Tibial nerve (tissue), 4 donors: ENCODE results near the gene TMEM132D.

Source experiments
- CTCF ChIP-seq, 5 experiments: fragments of 200-600 bp in 3 of 5; fragments of 450-650 bp in 2 of 5; sonication (generic) in 3 of 5; IDR thresholded peaks; one replicate each; pipeline ENCODE4 v1.5.1; 2016 to 2019; ENCODE audit warnings: antibody characterized with exemption in 5 of 5, mild to moderate bottlenecking in 3 of 5, moderate library complexity in 2 of 5
- EP300 ChIP-seq, 2 donors: sonication (generic); formaldehyde crosslinking; IDR thresholded peaks; one replicate each; pipeline ENCODE4 v1.6.1; 2017; ENCODE audit warnings: antibody characterized with exemption in 2 of 2, mild to moderate bottlenecking in 1 of 2
- POLR2A ChIP-seq, 2 donors: fragments of 450-650 bp; IDR thresholded peaks; one replicate each; pipeline ENCODE4 v1.6.1; 2017; ENCODE audit warnings: antibody characterized with exemption in 2 of 2, mild to moderate bottlenecking in 2 of 2, moderate library complexity in 2 of 2

GRCh38 chr12:129861951-129862350 is 41.9 kb downstream of the TMEM132D start:
- no peak for TF ChIP-seq CTCF (IDR thresholded peaks at IDR 0.05)
- no peak for TF ChIP-seq POLR2A (IDR thresholded peaks at IDR 0.05)
- no peak for TF ChIP-seq EP300 (IDR thresholded peaks at IDR 0.05)
